Sciatic nerve (tissue), 2 donors: Measurements from ENCODE around the gene CCZ1. TPM values are rescaled to one million over a fixed set of nuclear protein-coding genes. Genes with fewer than 3 reads are reported as not detected.
"Not testable (repeated sequence)": the region's sequence is repeated elsewhere in the genome, so short reads cannot be mapped to it uniquely, and the experiment has no call there.

Experiments used
- ATAC-seq: fragments of 200-7000 bp; cut with Tn5 transposase; one replicate; pipeline ENCODE4 v1.9.1; 2020; ENCODE audit warnings: mild to moderate bottlenecking, moderate library complexity
- DNase-seq: peaks from one replicate; pipeline ENCODE4 v3.0.0-alpha.2; 2020; ENCODE audit warnings: low spot score
- intact Hi-C: fragments of 100-400 bp; cut with DNase I; formaldehyde crosslinking; loops from one replicate; pipeline ENCODE4 v1.14.2; 2022
- total RNA-seq: library from RNA; stranded (reverse); fragmentation: NEBNext Ultra II Directional; extraction: Animal tissue kit (Norgen Biotek cat#: 25700); gene quantifications from one replicate; pipeline ENCODE4 v1.2.1, GENCODE V29; 2021
- donor health status: DM: no; HTN: no; CAD: no.
- donor health status: DM: no; HTN: no; CAD: no.

Gene CCZ1
- 74.7 TPM for total RNA-seq

GRCh38 chr7:5898480-5899224, at the start of gene CCZ1:
Gene CCZ1 (plus strand): TSS chr7:5898733. CDS start chr7:5898800, 67 bp downstream.
- ATAC-seq (peak; percentile 98), DNase-seq (peak; percentile 65)
- intact Hi-C loops, result not testable (repeated sequence)

GRCh38 chr7:5850944-5851343, 47.6 kb upstream of the CCZ1 start:
- ATAC-seq (no peak), DNase-seq (no peak)
- intact Hi-C loops, result no loop called here

- DNase-seq (no peak), ATAC-seq (no peak)
- intact Hi-C loops, result no loop called here
Measured at GRCh38 chr7:5854738-5855137, 43.8 kb upstream of the CCZ1 start.

GRCh38 chr7:5857041-5857575, 41.4 kb upstream of the CCZ1 start:
- DNase-seq, intact Hi-C loops: not testable (repeated sequence)
- peak; percentile 26 for ATAC-seq

- DNase-seq, ATAC-seq, intact Hi-C loops: not testable (repeated sequence)
Measured at GRCh38 chr7:5858494-5858893, 40.0 kb upstream of the CCZ1 start.

- DNase-seq, ATAC-seq, intact Hi-C loops: not testable (repeated sequence)
Measured at GRCh38 chr7:5861281-5861680, 37.3 kb upstream of the CCZ1 start.

- DNase-seq, ATAC-seq, intact Hi-C loops: not testable (repeated sequence)
Measured at GRCh38 chr7:5862753-5863366, 35.7 kb upstream of the CCZ1 start.

GRCh38 chr7:5865279-5865931, 33.1 kb upstream of the CCZ1 start:
- intact Hi-C loops, DNase-seq, ATAC-seq: not testable (repeated sequence)

GRCh38 chr7:5867060-5867459, 31.5 kb upstream of the CCZ1 start:
- DNase-seq (no peak), ATAC-seq (no peak)
- intact Hi-C loops, result no loop called here

GRCh38 chr7:5868928-5869341, 29.6 kb upstream of the CCZ1 start:
- ATAC-seq, intact Hi-C loops, DNase-seq: not testable (repeated sequence)

- ATAC-seq, result no peak
Measured at GRCh38 chr7:5869691-5870090, 28.8 kb upstream of the CCZ1 start.

GRCh38 chr7:5870311-5870710, 28.2 kb upstream of the CCZ1 start:
- no peak for ATAC-seq
- no peak for DNase-seq
- intact Hi-C loops, result no loop called here

More at GRCh38 chr7:5869691-5870090, 28.8 kb upstream of the CCZ1 start:
- DNase-seq, result no peak
- intact Hi-C loops, result no loop called here

GRCh38 chr7:5872326-5872725, 26.2 kb upstream of the CCZ1 start:
- no peak for ATAC-seq
- no peak for DNase-seq
- intact Hi-C loops, result no loop called here

GRCh38 chr7:5879591-5879990, 18.9 kb upstream of the CCZ1 start:
- ATAC-seq, intact Hi-C loops, DNase-seq: not testable (repeated sequence)

- DNase-seq, intact Hi-C loops, ATAC-seq: not testable (repeated sequence)
Measured at GRCh38 chr7:5880106-5880505, 18.4 kb upstream of the CCZ1 start.

- intact Hi-C loops, ATAC-seq, DNase-seq: not testable (repeated sequence)
Measured at GRCh38 chr7:5884431-5884830, 14.1 kb upstream of the CCZ1 start.

GRCh38 chr7:5888021-5888420, 10.5 kb upstream of the CCZ1 start:
- intact Hi-C loops, ATAC-seq, DNase-seq: not testable (repeated sequence)

GRCh38 chr7:5890244-5890643, 8.3 kb upstream of the CCZ1 start:
- ATAC-seq, DNase-seq, intact Hi-C loops: not testable (repeated sequence)

GRCh38 chr7:5892498-5892897, 6.0 kb upstream of the CCZ1 start:
- intact Hi-C loops, result no loop called here
- DNase-seq, result no peak

More at GRCh38 chr7:5892498-5892897, 6.0 kb upstream of the CCZ1 start:
- no peak for ATAC-seq
